Measurements from ENCODE around the gene KHDRBS2.

KHDRBS2 gene

GRCh38 chr6:62175195-62175594, 110.8 kb downstream of the KHDRBS2 start:
- DNase-seq (ENCODE audit: low read depth, low spot score) = no peak

GRCh38 chr6:62174548-62174947, 111.5 kb downstream of the KHDRBS2 start:
- DNase-seq (ENCODE audit: low read depth, low spot score) = no peak

- DNase-seq (ENCODE audit: low read depth, low spot score) = no peak
Observed at GRCh38 chr6:62167736-62168135, 118.3 kb downstream of the KHDRBS2 start.

- no peak for DNase-seq (ENCODE audit: low read depth, low spot score)
Observed at GRCh38 chr6:62162858-62163257, 123.2 kb downstream of the KHDRBS2 start.

GRCh38 chr6:62152796-62153195, 133.2 kb downstream of the KHDRBS2 start:
- no peak for DNase-seq (ENCODE audit: low read depth, low spot score)

- DNase-seq (ENCODE audit: low read depth, low spot score) = peak; percentile 4
Observed at GRCh38 chr6:62150048-62150663, 135.9 kb downstream of the KHDRBS2 start.

GRCh38 chr6:62146954-62147853, 138.8 kb downstream of the KHDRBS2 start:
- DNase-seq (ENCODE audit: low read depth, low spot score) = no peak

GRCh38 chr6:62129127-62129526, 156.9 kb downstream of the KHDRBS2 start:
- no peak for DNase-seq (ENCODE audit: low read depth, low spot score)

- no peak for DNase-seq (ENCODE audit: low read depth, low spot score)
Observed at GRCh38 chr6:62119401-62119800, 166.6 kb downstream of the KHDRBS2 start.

- DNase-seq (ENCODE audit: low read depth, low spot score) = no peak
Observed at GRCh38 chr6:62103186-62103859, 182.7 kb downstream of the KHDRBS2 start.

GRCh38 chr6:62102387-62102786, 183.6 kb downstream of the KHDRBS2 start:
- DNase-seq (ENCODE audit: low read depth, low spot score) = no peak

- DNase-seq (ENCODE audit: low read depth, low spot score) = no peak
Observed at GRCh38 chr6:62090442-62091229, 195.4 kb downstream of the KHDRBS2 start.

- DNase-seq (ENCODE audit: low read depth, low spot score) = no peak
Observed at GRCh38 chr6:62089781-62090180, 196.2 kb downstream of the KHDRBS2 start.

- no peak for DNase-seq (ENCODE audit: low read depth, low spot score)
Observed at GRCh38 chr6:62086047-62086446, 200.0 kb downstream of the KHDRBS2 start.

- DNase-seq (ENCODE audit: low read depth, low spot score) = no peak
Observed at GRCh38 chr6:62075869-62076268, 210.2 kb downstream of the KHDRBS2 start.

GRCh38 chr6:62059901-62060300, 226.1 kb downstream of the KHDRBS2 start:
- DNase-seq (ENCODE audit: low read depth, low spot score) = no peak

GRCh38 chr6:62057300-62057699, 228.7 kb downstream of the KHDRBS2 start:
- no peak for DNase-seq (ENCODE audit: low read depth, low spot score)

GRCh38 chr6:62045502-62045901, 240.5 kb downstream of the KHDRBS2 start:
- DNase-seq (ENCODE audit: low read depth, low spot score) = no peak

GRCh38 chr6:62043084-62043483, 242.9 kb downstream of the KHDRBS2 start:
- no peak for DNase-seq (ENCODE audit: low read depth, low spot score)

GRCh38 chr6:62042429-62042828, 243.6 kb downstream of the KHDRBS2 start:
- DNase-seq (ENCODE audit: low read depth, low spot score) = no peak

GRCh38 chr6:62039605-62040004, 246.4 kb downstream of the KHDRBS2 start:
- DNase-seq (ENCODE audit: low read depth, low spot score) = no peak

- DNase-seq (ENCODE audit: low read depth, low spot score) = no peak
Observed at GRCh38 chr6:62037445-62037844, 248.6 kb downstream of the KHDRBS2 start.
